Lung (tissue), 12 donors: ENCODE measurements around the gene ATP2B3. TPM values are rescaled to one million over a fixed set of nuclear protein-coding genes. Genes with fewer than 3 reads are reported as not detected.

Experiments used
- ATAC-seq: fragments of 200-7000 bp; cut with Tn5 transposase; one replicate; pipeline ENCODE4 v1.9.1; 2020; ENCODE audit warnings: moderate number of reproducible peaks; ENCODE audit not compliant: insufficient read depth, low FRiP score
- DNase-seq, 3 donors: peaks; one replicate each; pipeline ENCODE4 v3.0.0-alpha.2; 2013 to 2017
- H3K27ac ChIP-seq, 2 donors: one replicate each; pipeline ENCODE4 v1.5.1; 2013; ENCODE audit warnings: mild to moderate bottlenecking in 2 of 2, moderate library complexity in 2 of 2, control low read depth in 1 of 2, inconsistent platforms in 1 of 2, low read depth in 1 of 2, low read length in 1 of 2
- H3K27me3 ChIP-seq, 3 donors: one replicate each; pipeline ENCODE4 v1.5.1; 2013; ENCODE audit warnings: low read length in 2 of 3; ENCODE audit not compliant: control insufficient read depth in 3 of 3, insufficient read depth in 3 of 3
- H3K36me3 ChIP-seq, 4 donors: one replicate each; pipeline ENCODE4 v1.5.1; 2013; ENCODE audit warnings: low read length in 4 of 4, mild to moderate bottlenecking in 1 of 4, moderate library complexity in 1 of 4; ENCODE audit not compliant: control insufficient read depth in 4 of 4, insufficient read depth in 4 of 4
- H3K4me1 ChIP-seq, 5 donors: one replicate each; pipeline ENCODE4 v1.5.1; 2013; ENCODE audit warnings: low read length in 5 of 5, mild to moderate bottlenecking in 2 of 5, moderate library complexity in 1 of 5; ENCODE audit not compliant: control insufficient read depth in 5 of 5, insufficient read depth in 5 of 5
- H3K4me3 ChIP-seq: one replicate; pipeline ENCODE4 v1.5.1; 2013; ENCODE audit warnings: mild to moderate bottlenecking, control low read depth, moderate library complexity
- H3K9ac ChIP-seq, 2 donors: one replicate each; pipeline ENCODE4 v1.5.1; 2013; ENCODE audit warnings: low read length in 2 of 2, control low read depth in 1 of 2; ENCODE audit not compliant: insufficient read depth in 1 of 2
- H3K9me3 ChIP-seq, 4 donors: one replicate each; pipeline ENCODE4 v1.5.1; 2013; ENCODE audit warnings: low read length in 3 of 4, mild to moderate bottlenecking in 1 of 4, moderate library complexity in 1 of 4; ENCODE audit not compliant: control insufficient read depth in 4 of 4, insufficient read depth in 3 of 4
- WGBS, 2 donors: extraction: QIAGEN DNeasy Blood & Tissue Kit; methylation state at CpG; one replicate each; pipeline ENCODE4 v1.1.7; 2013; 5-methylcytosine and 5-hydroxymethylcytosine counted together
- polyA plus RNA-seq, 2 donors: library from polyadenylated mRNA; stranded (reverse); fragments of 200-250 nt; gene quantifications; one replicate each; pipeline ENCODE4 v1.2.1, GENCODE V29; 2013
- total RNA-seq, 2 donors: library from RNA; depleted of rRNA in 1 of 2; stranded (reverse); fragments of >200 nt in 1 of 2; gene quantifications; one replicate each; pipeline ENCODE4 v1.2.1, GENCODE V29; 2014 to 2021
- TF ChIP-seq, protein P1 (sequence below): IDR thresholded peaks from 2 replicates; pipeline ENCODE4 v1.5.1; 2012; ENCODE audit warnings: mild to moderate bottlenecking; ENCODE audit errors: control extremely low read depth, extremely low read depth
- donor health status: control.
- donor health status: control.
- donor health status: Bipolar disorder and iron deficiency.
- donor health status: healthy.
- donor health status: DM: yes; HTN: yes; CAD: no.

Gene ATP2B3
- total and polyA plus RNA-seq, 4 donors = 0.21 to 0.54 TPM; not detected in 2

DNA sequence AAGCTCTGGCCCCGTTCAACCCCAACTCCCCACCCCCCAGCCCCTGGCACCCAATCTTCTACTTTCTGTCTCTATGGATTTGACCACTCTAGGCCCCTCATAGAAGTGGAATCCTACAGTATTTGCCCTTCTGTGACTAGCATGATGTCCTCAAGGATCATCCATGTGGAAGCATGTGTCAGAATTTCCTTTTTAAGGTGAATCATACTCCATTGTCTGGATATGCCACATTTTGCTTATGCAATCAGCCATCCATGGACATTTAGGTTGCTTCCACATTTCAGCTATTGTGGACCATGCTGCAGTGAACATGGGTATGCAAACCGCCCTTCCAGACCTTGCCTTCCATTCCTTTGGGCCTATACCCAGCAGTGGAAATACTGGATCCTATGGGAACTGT lies 66.0 kb downstream of the ATP2B3 start:
- Histone ChIP-seq H3K4me1 (no peaks in the 10 kb centered on the region), H3K36me3 (peaks cover 0 to 6% (median 2%) of the 10 kb centered on the region in 4 donors), H3K4me3 (no peak overlapping the region), H3K27me3 (no peaks in the 10 kb centered on the region), H3K27ac (no peak overlapping the region), H3K9ac (no peak overlapping the region), H3K9me3 (peaks cover 0 to 1% (median 0%) of the 10 kb centered on the region in 4 donors)
- no peak for ATAC-seq
- TF ChIP-seq, protein P1, sequence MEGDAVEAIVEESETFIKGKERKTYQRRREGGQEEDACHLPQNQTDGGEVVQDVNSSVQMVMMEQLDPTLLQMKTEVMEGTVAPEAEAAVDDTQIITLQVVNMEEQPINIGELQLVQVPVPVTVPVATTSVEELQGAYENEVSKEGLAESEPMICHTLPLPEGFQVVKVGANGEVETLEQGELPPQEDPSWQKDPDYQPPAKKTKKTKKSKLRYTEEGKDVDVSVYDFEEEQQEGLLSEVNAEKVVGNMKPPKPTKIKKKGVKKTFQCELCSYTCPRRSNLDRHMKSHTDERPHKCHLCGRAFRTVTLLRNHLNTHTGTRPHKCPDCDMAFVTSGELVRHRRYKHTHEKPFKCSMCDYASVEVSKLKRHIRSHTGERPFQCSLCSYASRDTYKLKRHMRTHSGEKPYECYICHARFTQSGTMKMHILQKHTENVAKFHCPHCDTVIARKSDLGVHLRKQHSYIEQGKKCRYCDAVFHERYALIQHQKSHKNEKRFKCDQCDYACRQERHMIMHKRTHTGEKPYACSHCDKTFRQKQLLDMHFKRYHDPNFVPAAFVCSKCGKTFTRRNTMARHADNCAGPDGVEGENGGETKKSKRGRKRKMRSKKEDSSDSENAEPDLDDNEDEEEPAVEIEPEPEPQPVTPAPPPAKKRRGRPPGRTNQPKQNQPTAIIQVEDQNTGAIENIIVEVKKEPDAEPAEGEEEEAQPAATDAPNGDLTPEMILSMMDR = no peak
- DNase-seq = no peak
- WGBS, 2 donors = 48 to 63% methylated on average over 2 of the region's 2 CpGs

DNA sequence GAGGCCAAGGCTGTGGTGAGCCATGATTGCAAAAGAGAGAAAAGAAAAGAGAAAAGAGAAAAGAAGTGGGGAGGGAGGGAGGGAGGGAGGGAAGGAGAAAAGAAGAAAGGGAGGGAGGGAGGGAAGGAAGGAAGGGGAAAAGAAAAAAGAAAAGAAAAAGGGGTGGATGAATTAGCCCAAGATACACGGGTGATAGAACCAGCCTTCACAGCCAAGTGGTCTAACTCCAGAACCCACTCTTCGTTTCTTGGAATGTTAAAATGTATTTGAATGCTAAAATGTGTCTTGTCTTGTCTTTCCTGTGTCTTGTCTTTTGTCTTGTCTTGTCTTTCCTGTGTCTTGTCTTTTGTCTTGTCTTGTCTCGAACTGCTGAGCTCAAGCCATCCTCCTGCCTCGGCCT lies 68.4 kb downstream of the ATP2B3 start:
- Histone ChIP-seq H3K27ac (no peak overlapping the region), H3K36me3 (peaks cover 0 to 6% (median 2%) of the 10 kb centered on the region in 4 donors)

DNA sequence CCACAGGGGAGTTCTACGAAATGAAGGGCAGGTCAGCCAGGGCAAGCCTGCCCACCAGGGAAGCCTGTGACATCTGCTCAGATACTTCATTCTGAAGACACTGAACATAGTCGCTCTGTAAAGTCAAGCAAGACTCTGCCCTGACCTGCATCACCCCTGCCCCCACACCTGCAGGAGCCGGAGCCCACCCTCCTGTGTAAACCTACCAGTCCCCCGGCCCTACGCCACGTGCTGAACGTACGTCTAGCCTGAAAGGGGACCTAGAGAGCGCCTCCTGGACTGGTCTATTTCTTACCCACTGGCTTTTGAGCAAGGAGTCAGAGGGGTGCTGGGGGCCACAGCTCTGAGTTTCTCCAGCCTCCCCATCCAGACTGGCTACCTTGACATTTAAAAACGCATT lies 69.9 kb downstream of the ATP2B3 start:
- H3K36me3 ChIP-seq = peaks cover 0 to 11% (median 4%) of the 10 kb centered on the region in 4 donors
- TF ChIP-seq, protein P1 = no peak
- no peak overlapping the region for H3K4me3 ChIP-seq
- H3K27me3 ChIP-seq = peaks cover 0 to 4% (median 0%) of the 10 kb centered on the region in 3 donors
- no peak overlapping the region for H3K27ac ChIP-seq
- no peaks in the 10 kb centered on the region for H3K9me3 ChIP-seq
- ATAC-seq = no peak
- H3K9ac ChIP-seq = no peak overlapping the region
- H3K4me1 ChIP-seq = no peaks in the 10 kb centered on the region
- no peak for DNase-seq
- WGBS, 2 donors = 91 to 98% methylated on average over 10 of the region's 10 CpGs

More for the DNA sequence above, 68.4 kb downstream of the ATP2B3 start:
- no peaks in the 10 kb centered on the region for H3K9me3 ChIP-seq
- H3K9ac ChIP-seq = no peak overlapping the region
- no peak for DNase-seq
- no peaks in the 10 kb centered on the region for H3K4me1 ChIP-seq
- no peak overlapping the region for H3K4me3 ChIP-seq
- TF ChIP-seq, protein P1 = no peak
- no peak for ATAC-seq
- H3K27me3 ChIP-seq = peaks cover 0 to 4% (median 0%) of the 10 kb centered on the region in 3 donors
- 81 to 94% methylated on average over 4 of the region's 4 CpGs for whole genome bisulfite sequencing, 2 donors
